Effector memory CD4-positive, alpha-beta T cell (primary cell): Measurements from ENCODE around the gene PGAP1.
"Not testable (repeated sequence)": the region's sequence is repeated elsewhere in the genome, so short reads cannot be mapped to it uniquely, and the experiment has no call there.

Experiments used
- DNase-seq, 3 donors: peaks; one replicate each; pipeline ENCODE4 v3.0.0-alpha.2; 2020
- H3K27ac ChIP-seq: 2 replicates; pipeline ENCODE4 v1.7.0; 2013; ENCODE audit warnings: mild to moderate bottlenecking, low read length, moderate library complexity; ENCODE audit not compliant: insufficient read depth, poor library complexity, severe bottlenecking
- H3K27me3 ChIP-seq: replicated peaks from 2 replicates; pipeline ENCODE4 v1.7.0; 2013; ENCODE audit warnings: mild to moderate bottlenecking, low read length; ENCODE audit not compliant: insufficient read depth, control insufficient read depth, poor library complexity, severe bottlenecking
- H3K36me3 ChIP-seq: 2 replicates; pipeline ENCODE4 v1.7.0; 2013; ENCODE audit warnings: mild to moderate bottlenecking, low read length, moderate library complexity; ENCODE audit not compliant: control insufficient read depth, insufficient read depth
- H3K4me1 ChIP-seq: 2 replicates; pipeline ENCODE4 v1.7.0; 2013; ENCODE audit warnings: low read length, mild to moderate bottlenecking; ENCODE audit not compliant: control insufficient read depth, insufficient read depth, poor library complexity, severe bottlenecking
- H3K4me3 ChIP-seq: 2 replicates; pipeline ENCODE4 v1.7.0; 2013; ENCODE audit warnings: low read length, low read depth, mild to moderate bottlenecking; ENCODE audit not compliant: insufficient read depth, poor library complexity, severe bottlenecking
- H3K9me3 ChIP-seq: 2 replicates; pipeline ENCODE4 v1.7.0; 2013; ENCODE audit warnings: mild to moderate bottlenecking, low read length, moderate library complexity; ENCODE audit not compliant: control insufficient read depth

The PGAP1 gene

GRCh38 chr2:196925768-196926561 is 542 bp downstream of the PGAP1 start:
- Histone ChIP-seq H3K4me1 (peaks cover 11% of the 10 kb centered on the region), H3K9me3 (no peaks in the 10 kb centered on the region), H3K27me3 (no peaks in the 10 kb centered on the region), H3K36me3 (no peaks in the 10 kb centered on the region), H3K4me3 (peak overlapping the region; percentile 86), H3K27ac (peak overlapping the region; percentile 75)
- no peak for DNase-seq

- H3K9me3 ChIP-seq: no peaks in the 10 kb centered on the region
- DNase-seq: no peak
- H3K4me1 ChIP-seq: peaks cover 11% of the 10 kb centered on the region
- no peaks in the 10 kb centered on the region for H3K27me3 ChIP-seq
- H3K4me3 ChIP-seq: peak overlapping the region; percentile 86
- H3K36me3 ChIP-seq: no peaks in the 10 kb centered on the region
- no peak overlapping the region for H3K27ac ChIP-seq
Measured at GRCh38 chr2:196925051-196925767, 1.3 kb downstream of the PGAP1 start.

GRCh38 chr2:196924051-196924450 is 2.5 kb downstream of the PGAP1 start:
- Histone ChIP-seq H3K9me3 (no peaks in the 10 kb centered on the region), H3K4me3 (no peak overlapping the region), H3K27me3 (no peaks in the 10 kb centered on the region), H3K4me1 (peaks cover 11% of the 10 kb centered on the region), H3K36me3 (no peaks in the 10 kb centered on the region), H3K27ac (no peak overlapping the region)
- DNase-seq: no peak

DNA sequence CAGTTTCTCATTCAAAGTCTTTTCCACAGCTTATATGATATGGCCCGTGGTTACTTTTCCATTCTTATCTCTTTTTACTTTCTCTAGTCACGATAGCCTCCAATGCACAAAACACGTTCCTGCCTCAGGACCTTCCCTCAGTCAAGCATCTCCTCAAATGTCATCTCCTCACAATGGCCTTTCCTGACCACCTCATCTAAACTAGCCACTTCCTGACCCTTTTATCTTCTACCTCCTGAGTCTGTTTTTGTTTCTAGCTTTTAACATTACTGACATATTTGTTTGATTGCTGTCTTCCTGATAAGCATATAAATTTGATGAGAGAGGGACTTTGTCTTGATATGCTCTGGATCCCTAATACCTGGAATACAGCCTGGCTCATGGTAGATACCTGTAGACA is 7.6 kb downstream of the PGAP1 start:
- H3K4me3 ChIP-seq: no peak overlapping the region
- no peak for DNase-seq
- peaks cover 7% of the 10 kb centered on the region for H3K4me1 ChIP-seq
- H3K27me3 ChIP-seq: no peaks in the 10 kb centered on the region
- no peaks in the 10 kb centered on the region for H3K36me3 ChIP-seq
- H3K27ac ChIP-seq: no peak overlapping the region
- H3K9me3 ChIP-seq: no peaks in the 10 kb centered on the region

DNA sequence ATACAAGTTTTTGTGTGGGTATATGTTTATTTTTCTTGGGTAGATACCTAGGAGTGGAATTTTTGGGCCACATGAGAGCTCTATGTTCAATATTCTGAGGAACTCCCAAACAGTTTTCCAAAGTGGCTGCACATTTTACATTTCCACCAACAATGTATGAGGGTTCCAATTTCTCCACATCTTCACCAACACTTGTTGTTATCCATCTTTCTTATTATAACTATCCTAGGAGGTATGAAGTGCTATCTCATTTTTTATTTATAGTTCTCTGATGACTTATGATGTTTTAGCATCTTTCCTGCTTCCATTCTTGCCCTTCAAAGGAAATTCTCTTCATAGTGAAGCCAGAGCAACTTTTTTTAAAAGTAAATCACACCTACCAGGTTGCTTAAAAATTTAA is 8.7 kb downstream of the PGAP1 start:
- H3K27ac ChIP-seq: no peak overlapping the region
- no peaks in the 10 kb centered on the region for H3K36me3 ChIP-seq

DNA sequence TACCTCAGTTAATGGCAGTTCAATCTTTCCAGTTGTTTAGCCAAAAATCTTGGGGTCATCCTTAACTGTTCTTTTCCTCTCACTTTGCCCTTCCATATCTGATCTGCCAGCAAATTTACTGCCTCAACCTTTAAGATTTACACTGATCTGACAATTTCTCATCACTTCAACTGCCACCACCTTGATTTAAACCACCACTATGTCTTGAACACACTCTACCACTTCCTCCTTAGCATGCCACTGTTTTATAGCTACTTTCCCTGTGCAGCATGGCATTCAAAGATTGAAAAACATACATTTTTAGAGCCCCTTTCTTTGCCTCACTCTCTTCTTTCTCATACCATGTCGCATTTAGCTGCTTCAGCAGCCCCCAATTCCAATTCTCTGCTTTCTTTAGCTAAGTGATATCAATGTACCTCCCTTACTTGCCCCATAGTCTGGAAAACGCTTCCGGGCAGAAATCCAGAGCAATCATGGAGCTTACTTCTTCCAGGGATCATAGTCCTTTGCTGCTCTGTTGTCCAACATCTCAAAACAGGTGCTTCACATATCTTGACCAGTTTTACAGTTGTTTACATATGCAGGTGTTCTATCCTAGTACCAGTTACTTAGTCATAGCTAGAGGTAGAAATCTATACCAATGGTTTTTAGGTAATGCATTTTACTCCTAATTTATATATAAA is 10.9 kb downstream of the PGAP1 start:
- no peak for DNase-seq
- Histone ChIP-seq H3K27ac (peak overlapping the region; percentile 37), H3K36me3 (no peaks in the 10 kb centered on the region), H3K9me3 (no peaks in the 10 kb centered on the region), H3K4me1 (peaks cover 7% of the 10 kb centered on the region), H3K4me3 (no peak overlapping the region), H3K27me3 (no peaks in the 10 kb centered on the region)

More for the DNA sequence above, 8.7 kb downstream of the PGAP1 start:
- H3K4me1 ChIP-seq: peaks cover 7% of the 10 kb centered on the region
- no peak overlapping the region for H3K4me3 ChIP-seq
- no peaks in the 10 kb centered on the region for H3K27me3 ChIP-seq
- H3K9me3 ChIP-seq: no peaks in the 10 kb centered on the region
- no peak for DNase-seq

- H3K4me1 ChIP-seq: peaks cover 7% of the 10 kb centered on the region
- H3K27ac ChIP-seq: peak overlapping the region; percentile 37
- no peak for DNase-seq
Measured at GRCh38 chr2:196914867-196915460, 11.5 kb downstream of the PGAP1 start.

DNA sequence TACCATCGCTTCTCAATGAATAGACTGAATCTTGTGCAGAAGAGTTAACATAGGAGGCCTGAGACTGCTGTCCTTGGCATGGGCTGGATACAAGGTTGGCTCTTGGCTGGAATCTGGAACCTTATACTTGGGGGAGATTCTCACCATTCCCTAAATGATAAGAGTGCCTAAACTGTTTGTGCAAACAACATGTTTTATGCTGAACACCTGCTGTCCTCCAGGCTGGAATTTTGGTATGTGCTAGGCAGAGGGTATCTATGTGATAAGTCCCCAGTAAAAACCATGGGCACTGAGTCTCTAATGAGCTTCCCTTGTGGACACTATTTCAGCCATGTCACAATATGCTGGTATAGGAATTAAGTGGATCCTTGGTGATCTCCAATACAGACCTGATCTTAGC is 12.8 kb downstream of the PGAP1 start:
- no peak overlapping the region for H3K4me3 ChIP-seq
- DNase-seq: no peak
- H3K9me3 ChIP-seq: no peaks in the 10 kb centered on the region
- H3K27ac ChIP-seq: no peak overlapping the region
- no peaks in the 10 kb centered on the region for H3K36me3 ChIP-seq
- no peaks in the 10 kb centered on the region for H3K27me3 ChIP-seq
- H3K4me1 ChIP-seq: peaks cover 7% of the 10 kb centered on the region

More at GRCh38 chr2:196914867-196915460, 11.5 kb downstream of the PGAP1 start:
- Histone ChIP-seq H3K36me3 (no peaks in the 10 kb centered on the region), H3K4me3 (no peak overlapping the region), H3K27me3 (no peaks in the 10 kb centered on the region), H3K9me3 (no peaks in the 10 kb centered on the region)

DNA sequence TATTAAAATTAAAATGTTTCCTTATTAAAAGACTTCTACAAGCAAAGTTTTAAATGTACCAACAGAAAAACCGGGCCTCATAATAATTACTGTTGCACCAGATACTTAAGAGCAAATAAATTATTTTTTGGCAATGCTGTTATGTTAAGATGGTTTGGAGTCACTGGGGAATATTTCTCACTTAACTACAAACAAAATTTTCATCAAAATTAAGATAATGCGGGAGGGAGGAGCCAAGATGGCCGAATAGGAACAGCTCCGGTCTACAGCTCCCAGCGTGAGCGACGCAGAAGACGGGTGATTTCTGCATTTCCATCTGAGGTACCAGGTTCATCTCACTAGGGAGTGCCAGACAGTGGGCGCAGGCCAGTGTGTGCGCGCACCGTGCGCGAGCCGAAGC is 21.1 kb downstream of the PGAP1 start:
- H3K4me3 ChIP-seq, H3K27ac ChIP-seq, H3K4me1 ChIP-seq, H3K36me3 ChIP-seq, H3K27me3 ChIP-seq, H3K9me3 ChIP-seq, DNase-seq: not testable (repeated sequence)
